H1 (cell line): ENCODE results near the gene SMARCA2. TPM values are rescaled to one million over a fixed set of nuclear protein-coding genes. Genes with fewer than 3 reads are reported as not detected.

Source experiments
- CTCF ChIA-PET: fragments of 300-600 bp; sonication (Branson Sonifier 250); formaldehyde crosslinking; loops from one replicate; lab custom pipeline; 2021; ENCODE audit not compliant: partially characterized antibody; lab: Charles Lee
- POLR2A ChIA-PET: fragments of 300-600 bp; sonication (Branson Sonifier 250); formaldehyde crosslinking; loops from one replicate; lab custom pipeline; 2021; ENCODE audit warnings: inconsistent platforms; ENCODE audit not compliant: partially characterized antibody; lab: Charles Lee
- DNase-seq, 2 experiments: peaks; one replicate each; pipeline versions ENCODE4 v3.0.0 to v3.0.0-alpha.2; 2010 to 2022; ENCODE audit warnings: low spot score in 2 of 2, low read depth in 1 of 2, mixed read lengths in 1 of 2
- FAIRE-seq: peaks from 2 replicates; lab custom pipeline; 2011; peaks lifted over from hg19 to GRCh38; lab: Jason Lieb, UNC
- H2AFZ ChIP-seq: 2 replicates; pipeline ENCODE4 v1.8.1; 2012; ENCODE audit warnings: low read length, inconsistent platforms
- H2AK5ac ChIP-seq: 2 replicates; pipeline ENCODE4 v1.6.1; 2013; ENCODE audit warnings: low read depth, low read length
- H2BK120ac ChIP-seq: replicated peaks from 2 replicates; pipeline ENCODE3; 2013; ENCODE audit warnings: low read depth, low read length, inconsistent platforms
- H2BK12ac ChIP-seq: 2 replicates; pipeline ENCODE4 v1.6.1; 2013; ENCODE audit warnings: low read depth, low read length
- H2BK15ac ChIP-seq: 2 replicates; pipeline ENCODE4 v1.6.1; 2013; ENCODE audit warnings: low read length
- H2BK20ac ChIP-seq: 2 replicates; pipeline ENCODE4 v1.6.1; 2013; ENCODE audit warnings: low read length
- H2BK5ac ChIP-seq: 2 replicates; pipeline ENCODE4 v1.6.1; 2013; ENCODE audit warnings: low read depth, low read length
- H3K14ac ChIP-seq: 2 replicates; pipeline ENCODE4 v1.6.1; 2013; ENCODE audit warnings: inconsistent platforms; ENCODE audit not compliant: insufficient read length
- H3K18ac ChIP-seq: 2 replicates; pipeline ENCODE4 v1.6.1; 2013; ENCODE audit warnings: low read length; ENCODE audit errors: extremely low read depth
- H3K23ac ChIP-seq: 2 replicates; pipeline ENCODE4 v1.6.1; 2013; ENCODE audit warnings: inconsistent platforms; ENCODE audit not compliant: insufficient read length
- H3K23me2 ChIP-seq: 2 replicates; pipeline ENCODE4 v1.6.1; 2013; ENCODE audit warnings: low read depth, low read length
- H3K27ac ChIP-seq: 2 replicates; pipeline ENCODE4 v1.6.1; 2011; ENCODE audit warnings: low read depth, low read length, inconsistent platforms
- H3K27me3 ChIP-seq, 4 experiments: replicated peaks in 1 of 4; 1 replicate in 1 of 4; 2 replicates in 3 of 4; pipeline versions ENCODE4 v1.6.1 to v1.8.1; 2011 to 2013; ENCODE audit warnings: low read length in 3 of 4, mild to moderate bottlenecking in 3 of 4, inconsistent platforms in 2 of 4, mixed read lengths in 2 of 4, moderate library complexity in 1 of 4; ENCODE audit not compliant: control insufficient read depth in 3 of 4, insufficient read depth in 3 of 4; ENCODE audit errors: extremely low read depth in 1 of 4
- H3K36me3 ChIP-seq, 4 experiments: 2 replicates each; pipeline versions ENCODE4 v1.6.1 to v1.8.1; 2011 to 2013; ENCODE audit warnings: mild to moderate bottlenecking in 4 of 4, low read length in 3 of 4, moderate library complexity in 2 of 4, control low read depth in 1 of 4, inconsistent platforms in 1 of 4; ENCODE audit not compliant: insufficient read depth in 4 of 4, control insufficient read depth in 2 of 4
- H3K4ac ChIP-seq: replicated peaks from 2 replicates; pipeline ENCODE3; 2013; ENCODE audit warnings: low read length, low read depth, mixed read lengths, inconsistent platforms; ENCODE audit not compliant: insufficient read length
- H3K4me1 ChIP-seq, 4 experiments: replicated peaks in 1 of 4; 1 replicate in 1 of 4; 2 replicates in 3 of 4; pipeline versions ENCODE4 v1.6.1 to v1.8.1; 2011 to 2013; ENCODE audit warnings: low read length in 3 of 4, inconsistent platforms in 2 of 4, mixed read lengths in 1 of 4; ENCODE audit not compliant: insufficient read depth in 4 of 4, control insufficient read depth in 3 of 4
- H3K4me2 ChIP-seq, 2 experiments: 2 replicates each; pipeline versions ENCODE4 v1.6.1 to v1.8.1; 2011 to 2013; ENCODE audit warnings: low read depth in 2 of 2, low read length in 2 of 2, control low read depth in 1 of 2, inconsistent platforms in 1 of 2, mild to moderate bottlenecking in 1 of 2; ENCODE audit not compliant: insufficient read depth in 1 of 2
- H3K4me3 ChIP-seq, 4 experiments: fragments of 200-600, 300-600 bp in 1 of 4; sonication (generic), shearing (Covaris generic), sonication (Bioruptor Twin) in 1 of 4; 2 replicates each; pipeline versions ENCODE4 v1.5.1 to v1.8.1; 2011 to 2016; ENCODE audit warnings: low read length in 4 of 4, low read depth in 3 of 4, control low read depth in 2 of 4, inconsistent platforms in 2 of 4, mild to moderate bottlenecking in 2 of 4, mixed read lengths in 1 of 4, moderate library complexity in 1 of 4; ENCODE audit not compliant: insufficient read depth in 2 of 4; ENCODE audit errors: extremely low read depth in 1 of 4
- H3K56ac ChIP-seq: replicated peaks from 2 replicates; pipeline ENCODE3; 2013; ENCODE audit warnings: low read depth, mild to moderate bottlenecking, mixed read lengths, low read length, inconsistent platforms; ENCODE audit not compliant: insufficient read length
- H3K79me1 ChIP-seq: 2 replicates; pipeline ENCODE4 v1.6.1; 2013; ENCODE audit warnings: low read depth, low read length, control low read depth
- H3K79me2 ChIP-seq, 2 experiments: 2 replicates each; pipeline versions ENCODE4 v1.6.1 to v1.8.1; 2012 to 2013; ENCODE audit warnings: low read length in 2 of 2, mild to moderate bottlenecking in 2 of 2, inconsistent platforms in 1 of 2; ENCODE audit not compliant: insufficient read depth in 2 of 2, control insufficient read depth in 1 of 2
- H3K9ac ChIP-seq, 4 experiments: replicated peaks in 1 of 4; 1 replicate in 1 of 4; 2 replicates in 3 of 4; pipeline versions ENCODE4 v1.6.1 to v1.8.1; 2011 to 2013; ENCODE audit warnings: low read depth in 3 of 4, low read length in 3 of 4, control low read depth in 2 of 4, mild to moderate bottlenecking in 2 of 4, moderate library complexity in 2 of 4, inconsistent platforms in 1 of 4; ENCODE audit errors: extremely low read depth in 1 of 4
- H3K9me3 ChIP-seq, 2 experiments: 2 replicates each; pipeline versions ENCODE4 v1.6.1 to v1.8.1; 2012 to 2013; ENCODE audit warnings: mild to moderate bottlenecking in 2 of 2, moderate library complexity in 2 of 2, control low read depth in 1 of 2, inconsistent platforms in 1 of 2, low read depth in 1 of 2, low read length in 1 of 2, mixed read lengths in 1 of 2; ENCODE audit not compliant: insufficient read depth in 2 of 2
- H4K20me1 ChIP-seq, 2 experiments: replicated peaks in 1 of 2; 2 replicates each; pipeline versions ENCODE3 to v1.8.1; 2011 to 2013; ENCODE audit warnings: inconsistent platforms in 2 of 2, low read length in 2 of 2, mild to moderate bottlenecking in 1 of 2; ENCODE audit not compliant: insufficient read depth in 2 of 2, control insufficient read depth in 1 of 2
- H4K5ac ChIP-seq: 2 replicates; pipeline ENCODE4 v1.6.1; 2013; ENCODE audit warnings: low read length, low read depth, mixed read lengths, inconsistent platforms; ENCODE audit not compliant: insufficient read length
- H4K8ac ChIP-seq: 2 replicates; pipeline ENCODE4 v1.8.0; 2013; ENCODE audit warnings: mild to moderate bottlenecking, moderate library complexity, low read length, inconsistent platforms; ENCODE audit not compliant: insufficient read depth; ENCODE audit errors: extremely low read depth
- H4K91ac ChIP-seq: replicated peaks from 2 replicates; pipeline ENCODE3; 2013; ENCODE audit warnings: low read length, mixed read lengths, inconsistent platforms; ENCODE audit not compliant: insufficient read length
- POLR2AphosphoS5 ChIP-seq: IDR thresholded peaks from 2 replicates; pipeline ENCODE4 v1.6.1; 2011; ENCODE audit warnings: low read depth, low read length
- TAF7 ChIP-seq: optimal IDR thresholded peaks from 2 replicates; pipeline ENCODE3; 2011; ENCODE audit warnings: low read depth, mild to moderate bottlenecking, inconsistent platforms, low read length, moderate library complexity, borderline replicate concordance
- YY1 ChIP-seq: IDR thresholded peaks from 2 replicates; pipeline ENCODE4 v1.6.1; 2011; ENCODE audit warnings: low read depth, mild to moderate bottlenecking, low read length
- WGBS, 2 experiments: shearing (Covaris generic) in 1 of 2; methylation state at CpG; one replicate each; pipeline versions ENCODE4 v1.1.6 to v1.1.7; 2013 to 2015; ENCODE audit warnings: low lambda C conversion rate in 2 of 2, mixed read lengths in 2 of 2, inconsistent platforms in 1 of 2, low coverage in 1 of 2, missing lambda C conversion rate in 1 of 2; ENCODE audit not compliant: insufficient replicate concordance in 2 of 2, insufficient coverage in 1 of 2, insufficient read length in 1 of 2; ENCODE audit errors: extremely low coverage in 1 of 2, missing lambda C conversion rate in 1 of 2; 5-methylcytosine and 5-hydroxymethylcytosine counted together
- polyA plus RNA-seq, 7 experiments: library from polyadenylated mRNA; depleted of rRNA in 3 of 7; stranded (reverse) in 5 of 7; unstranded in 2 of 7; fragments of >200 nt in 5 of 7; fragments of 200-250 nt in 2 of 7; gene quantifications; 1 replicate in 5 of 7; 2 replicates in 1 of 7; 4 replicates in 1 of 7; pipeline versions ENCODE4 v1.2.1 to v1.2.3, GENCODE V29; 2011 to 2013; ENCODE audit warnings: missing spikeins in 2 of 7, mixed read lengths in 2 of 7
- total RNA-seq: library from RNA; stranded (reverse); fragmentation: NEBNext Ultra II Directional; extraction: Animal tissue kit (Norgen Biotek cat#: 25700); gene quantifications from 2 replicates; pipeline ENCODE4 v1.2.1, GENCODE V29; 2021

The SMARCA2 gene
- total and polyA plus RNA-seq, 2 of the 8 experiments (the other 6 are each of a cell fraction or from before 2014, with no cell fraction given) = 6.3 to 21.7 TPM

DNA sequence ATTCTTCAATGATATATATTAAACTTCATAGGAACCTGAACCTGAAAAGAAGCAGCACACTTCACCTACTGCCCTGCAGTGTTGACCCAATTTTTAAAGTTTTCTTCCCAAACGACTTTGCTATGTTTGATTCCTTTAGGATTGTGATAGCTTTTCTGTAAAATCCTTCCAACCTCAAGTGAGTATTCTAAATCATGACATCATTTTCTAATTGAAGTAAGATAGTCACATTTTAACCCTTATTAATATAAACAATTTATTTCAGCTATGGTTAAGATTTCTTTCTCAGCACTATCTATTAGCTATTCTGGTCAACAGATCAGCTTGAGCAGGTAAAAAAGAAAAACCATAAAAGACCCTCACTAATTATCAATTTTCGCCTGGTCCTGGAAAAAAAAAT, 162.0 kb downstream of the SMARCA2 start:
- Histone ChIP-seq H3K79me2 (no peaks in the 10 kb centered on the region), H3K27me3 (no peaks in the 10 kb centered on the region), H3K9ac (no peak overlapping the region), H4K20me1 (no peaks in the 10 kb centered on the region), H3K23me2 (no peaks in the 10 kb centered on the region), H3K27ac (no peak overlapping the region), H3K14ac (no peak overlapping the region), H3K23ac (no peak overlapping the region), H2BK120ac (no peak overlapping the region), H2BK20ac (no peak overlapping the region), H2BK5ac (no peak overlapping the region), H4K91ac (no peak overlapping the region), H3K56ac (no peak overlapping the region), H3K4me1 (peaks cover 5 to 18% (median 14%) of the 10 kb centered on the region in 4 experiments; a peak in 6 of 7 replicates), H2AK5ac (no peak overlapping the region), H3K36me3 (no peaks in the 10 kb centered on the region), H3K18ac (no peak overlapping the region), H4K5ac (no peak overlapping the region), H3K9me3 (no peaks in the 10 kb centered on the region), H3K79me1 (no peaks in the 10 kb centered on the region), H2BK12ac (no peak overlapping the region), H2BK15ac (no peak overlapping the region), H3K4me2 (no peak overlapping the region)
- WGBS, 2 experiments = 93% methylated on average over 2 of the region's 2 CpGs; no CpG with 5 or more reads in 1 of the 2 experiments
- POLR2A ChIA-PET = no interaction called here
- FAIRE-seq = no peak
- CTCF ChIA-PET = interaction anchor here (0.6 to 1.6 kb wide), 8 partner anchors 9 to 261 kb away, joined by 3 to 4 read pairs (median 4); no protein-coding TSS in a partner anchor
- TF ChIP-seq YY1 (no peak), POLR2AphosphoS5 (no peak), TAF7 (no peak)
- TF ChIP-seq, all 59 proteins: peak for 0
- Histone ChIP-seq H3K4me3 (no peak overlapping the region), H4K8ac (no peak overlapping the region), H2AFZ (no peak overlapping the region), H3K4ac (no peak overlapping the region)
- no peak for DNase-seq
